HG03378 (cell line): ENCODE measurements around the gene MGAT3.
A peak's percentile ranks its signal among the peaks of the same experiment; 100 is the strongest.
"Not testable (repeated sequence)": the region's sequence is repeated elsewhere in the genome, so short reads cannot be mapped to it uniquely, and the experiment has no call there.

Experiments used
- ATAC-seq: cut with Tn5 transposase; IDR thresholded peaks from one replicate; pipeline ENCODE4 v1.9.1; 2021; ENCODE audit warnings: mild to moderate bottlenecking, moderate library complexity; ENCODE audit not compliant: unreplicated experiment

The MGAT3 gene

GRCh38 chr22:39510529-39511149 is 53.8 kb downstream of the MGAT3 start:
- no peak for ATAC-seq

GRCh38 chr22:39511226-39511625 is 54.4 kb downstream of the MGAT3 start:
- ATAC-seq: no peak

GRCh38 chr22:39512026-39512425 is 55.2 kb downstream of the MGAT3 start:
- no peak for ATAC-seq

GRCh38 chr22:39513791-39514190 is 57.0 kb downstream of the MGAT3 start:
- ATAC-seq: no peak

- no peak for ATAC-seq
These were observed 57.7 kb downstream of the MGAT3 start for GRCh38 chr22:39514373-39514973.

- no peak for ATAC-seq
These were observed 58.6 kb downstream of the MGAT3 start for GRCh38 chr22:39515266-39516050.

GRCh38 chr22:39517470-39517869 is 60.7 kb downstream of the MGAT3 start:
- ATAC-seq: no peak

- no peak for ATAC-seq
These were observed 61.5 kb downstream of the MGAT3 start for GRCh38 chr22:39518144-39518786.

GRCh38 chr22:39518996-39519680 is 62.3 kb downstream of the MGAT3 start:
- ATAC-seq: peak; percentile 8

- peak; percentile 65 for ATAC-seq
These were observed 62.9 kb downstream of the MGAT3 start for GRCh38 chr22:39519681-39520225.

GRCh38 chr22:39520226-39521105 is 63.7 kb downstream of the MGAT3 start, which contains the start of gene ATF4:
TSS of gene ATF4 (plus strand) at chr22:39520562. CDS start at chr22:39521446, 884 bp downstream.
- ATAC-seq: peak; percentile 37

GRCh38 chr22:39521106-39521885 is 64.5 kb downstream of the MGAT3 start:
- not testable (repeated sequence) for ATAC-seq

- ATAC-seq: not testable (repeated sequence)
These were observed 65.3 kb downstream of the MGAT3 start for GRCh38 chr22:39522091-39522490.

- no peak for ATAC-seq
These were observed 65.9 kb downstream of the MGAT3 start for GRCh38 chr22:39522567-39523300.

- no peak for ATAC-seq
These were observed 67.4 kb downstream of the MGAT3 start for GRCh38 chr22:39524089-39524752.

GRCh38 chr22:39524753-39525657 is 68.2 kb downstream of the MGAT3 start:
- no peak for ATAC-seq

GRCh38 chr22:39525658-39525975 is 68.8 kb downstream of the MGAT3 start:
- no peak for ATAC-seq
